Prostate gland (tissue), 2 donors: ENCODE data around the gene GPR17.

Experiments
- CTCF ChIP-seq, 4 experiments: fragments of 200-600 bp in 2 of 4; fragments of 450-650 bp in 2 of 4; sonication (generic) in 2 of 4; IDR thresholded peaks; 1 replicate in 3 of 4; 2 replicates in 1 of 4; pipeline ENCODE4 v1.5.1; 2016 to 2019; ENCODE audit warnings: antibody characterized with exemption in 4 of 4, mild to moderate bottlenecking in 2 of 4, moderate library complexity in 2 of 4
- POLR2AphosphoS5 ChIP-seq: sonication (generic); formaldehyde crosslinking; IDR thresholded peaks from one replicate; pipeline ENCODE4 v1.6.1; 2017; ENCODE audit warnings: antibody characterized with exemption

DNA sequence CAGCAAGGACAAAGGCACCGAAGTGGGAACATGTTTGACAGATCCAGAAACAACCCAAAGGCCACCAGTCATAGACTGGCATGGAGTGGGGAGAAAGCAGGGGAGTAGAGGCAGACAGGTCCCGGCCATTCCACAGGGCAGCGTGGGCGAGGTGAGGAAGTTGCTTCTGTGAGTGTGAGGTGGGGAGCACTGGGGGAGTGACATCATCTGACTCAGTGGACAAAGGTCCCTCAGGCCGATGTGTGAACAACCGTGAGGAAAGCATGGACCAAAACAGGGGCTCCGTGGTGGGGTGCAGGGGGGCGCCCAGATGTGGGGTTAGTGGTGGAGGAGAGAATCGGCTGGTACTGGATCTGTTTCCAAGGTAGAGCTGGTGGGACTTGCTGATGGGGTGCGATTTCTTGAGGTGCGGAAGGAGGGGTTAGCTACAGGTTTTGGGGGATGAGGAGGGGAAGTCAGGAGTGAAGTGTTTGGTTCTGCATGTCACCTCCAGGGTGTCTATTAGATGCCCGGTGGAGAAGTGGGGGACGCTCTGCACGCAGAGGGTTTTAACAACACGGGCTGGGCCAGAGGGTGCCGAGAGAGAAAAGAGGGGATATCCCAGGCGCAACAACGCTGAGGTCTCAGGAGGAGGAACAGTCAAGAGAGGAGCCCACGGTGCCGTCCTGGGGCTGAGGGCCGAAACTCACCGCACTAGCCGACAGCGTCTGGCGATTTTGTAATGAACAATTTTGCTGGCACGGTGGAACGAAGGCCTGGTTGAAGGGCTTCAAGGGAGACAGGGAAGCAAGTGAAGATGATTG lies 52.8 kb downstream of the GPR17 start:
- TF ChIP-seq CTCF (IDR thresholded peaks at IDR 0.05) (no peak), POLR2AphosphoS5 (no peak)
